Measurements from ENCODE around the gene KRTAP13-2.
A peak's percentile ranks its signal among the peaks of the same experiment; 100 is the strongest.

KRTAP13-2 gene, protein sequence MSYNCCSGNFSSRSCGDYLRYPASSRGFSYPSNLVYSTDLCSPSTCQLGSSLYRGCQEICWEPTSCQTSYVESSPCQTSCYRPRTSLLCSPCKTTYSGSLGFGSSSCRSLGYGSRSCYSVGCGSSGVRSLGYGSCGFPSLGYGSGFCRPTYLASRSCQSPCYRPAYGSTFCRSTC

GRCh38 chr21:30372139-30372770 lies at the start of gene KRTAP13-2:
KRTAP13-2 (minus strand) TSS chr21:30372271; CDS start chr21:30372213, 58 bp downstream.
- DNase-seq (ENCODE audit: low spot score) = no peak

GRCh38 chr21:30415993-30416392 lies 43.9 kb upstream of the KRTAP13-2 start:
- no peak for DNase-seq (ENCODE audit: low spot score)

GRCh38 chr21:30408782-30409494 lies 36.9 kb upstream of the KRTAP13-2 start:
- DNase-seq (ENCODE audit: low spot score) = peak; percentile 3

GRCh38 chr21:30395731-30396130 lies 23.7 kb upstream of the KRTAP13-2 start, which contains the start of gene KRTAP13-1:
KRTAP13-1 (plus strand) TSS chr21:30396031; CDS start chr21:30396087, 56 bp downstream.
- DNase-seq (ENCODE audit: low spot score) = no peak

DNA sequence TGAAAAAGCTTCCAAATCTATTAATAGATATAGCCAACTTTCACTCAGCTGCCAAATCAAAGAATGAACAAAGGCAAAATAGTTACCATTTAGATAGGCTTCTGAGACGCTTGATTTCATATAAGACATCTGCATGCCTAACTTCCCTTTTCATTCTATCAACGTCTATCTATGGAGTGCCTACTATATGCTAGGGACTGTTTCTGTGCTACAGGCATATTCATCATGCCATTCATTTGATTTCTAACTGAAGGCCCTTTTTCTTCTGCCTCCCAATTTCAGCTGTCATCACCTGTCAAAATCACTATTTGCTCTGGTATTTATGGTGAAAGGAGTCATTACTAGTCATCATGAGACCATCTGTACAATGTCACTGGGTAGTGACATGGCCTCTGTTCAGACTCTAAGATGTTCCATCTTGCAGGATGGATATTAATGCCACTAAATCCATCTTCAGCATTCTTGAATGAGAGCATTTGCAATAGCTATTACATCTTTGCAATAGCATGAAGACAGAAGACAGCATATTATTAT lies 19.5 kb upstream of the KRTAP13-2 start:
- DNase-seq (ENCODE audit: low spot score) = no peak

- DNase-seq (ENCODE audit: low spot score) = no peak
These were observed 10.1 kb upstream of the KRTAP13-2 start for GRCh38 chr21:30382201-30382600.

DNA sequence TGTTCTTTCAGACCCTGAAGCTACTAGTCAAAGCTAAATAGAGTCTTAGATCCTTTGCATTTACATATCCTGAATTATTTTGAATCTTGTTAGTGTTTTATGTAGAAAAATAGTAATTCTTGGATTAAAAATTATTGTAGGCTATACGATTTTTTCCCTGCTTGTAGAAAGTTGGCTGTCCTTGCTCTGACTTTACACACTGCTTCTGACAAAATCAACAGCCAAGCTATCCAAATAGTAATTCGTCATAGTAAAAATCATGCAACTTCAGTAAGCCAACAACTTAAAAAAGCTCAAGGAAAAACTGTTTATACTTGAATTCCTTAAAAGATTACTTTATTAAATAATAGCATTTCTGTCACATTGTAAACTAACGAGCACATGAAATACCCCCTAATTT lies 16.2 kb downstream of the KRTAP13-2 start:
- no peak for DNase-seq (ENCODE audit: low spot score)

- DNase-seq (ENCODE audit: low spot score) = no peak
These were observed 17.6 kb downstream of the KRTAP13-2 start for GRCh38 chr21:30354308-30355005.

DNA sequence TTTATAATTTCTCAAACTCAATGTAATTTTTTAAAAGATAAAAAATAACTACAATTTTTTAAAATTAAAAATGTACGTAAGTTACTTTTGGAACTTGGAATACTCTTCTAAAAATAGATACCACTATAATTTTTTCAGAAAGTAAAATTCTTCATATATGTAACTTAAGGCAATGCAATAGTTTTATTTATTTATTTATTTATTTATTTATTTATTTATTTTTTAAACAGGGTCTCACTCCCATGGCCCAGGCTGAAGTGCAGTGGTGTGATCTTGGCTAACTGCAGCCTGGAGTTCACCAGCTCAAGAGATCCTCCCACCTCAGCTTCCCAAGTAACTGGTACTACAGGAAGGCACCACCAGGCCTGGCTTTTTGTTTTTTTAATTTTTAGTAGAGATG lies 20.5 kb downstream of the KRTAP13-2 start:
- no peak for DNase-seq (ENCODE audit: low spot score)

- no peak for DNase-seq (ENCODE audit: low spot score)
These were observed 22.5 kb downstream of the KRTAP13-2 start for GRCh38 chr21:30349572-30349971.

DNA sequence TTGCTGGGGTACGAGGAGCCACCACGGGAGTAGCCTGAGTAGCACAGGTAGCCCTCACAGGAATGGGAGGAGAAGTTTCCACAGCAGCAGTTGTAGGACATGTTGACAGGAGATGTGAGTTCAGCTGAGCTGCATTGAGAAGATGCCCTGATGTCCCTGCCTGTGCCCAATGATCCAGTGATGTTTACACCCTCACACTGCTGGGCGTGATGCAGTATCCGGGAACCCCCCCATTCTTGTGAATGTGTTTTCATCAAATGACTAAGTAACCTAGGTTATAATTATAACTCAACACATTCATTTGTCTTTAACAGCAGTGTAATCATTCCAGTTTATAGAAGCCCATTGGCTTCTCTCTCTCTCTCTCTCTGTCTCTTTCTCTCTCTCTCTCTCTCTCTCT lies 23.6 kb downstream of the KRTAP13-2 start, which contains the start of gene KRTAP23-1:
KRTAP23-1 (minus strand) TSS at position 101 of the 400 bp plus-strand sequence; CDS start at position 101, 0 bp downstream.
- DNase-seq (ENCODE audit: low spot score) = no peak

- no peak for DNase-seq (ENCODE audit: low spot score)
These were observed 27.1 kb downstream of the KRTAP13-2 start for GRCh38 chr21:30345014-30345413.

DNA sequence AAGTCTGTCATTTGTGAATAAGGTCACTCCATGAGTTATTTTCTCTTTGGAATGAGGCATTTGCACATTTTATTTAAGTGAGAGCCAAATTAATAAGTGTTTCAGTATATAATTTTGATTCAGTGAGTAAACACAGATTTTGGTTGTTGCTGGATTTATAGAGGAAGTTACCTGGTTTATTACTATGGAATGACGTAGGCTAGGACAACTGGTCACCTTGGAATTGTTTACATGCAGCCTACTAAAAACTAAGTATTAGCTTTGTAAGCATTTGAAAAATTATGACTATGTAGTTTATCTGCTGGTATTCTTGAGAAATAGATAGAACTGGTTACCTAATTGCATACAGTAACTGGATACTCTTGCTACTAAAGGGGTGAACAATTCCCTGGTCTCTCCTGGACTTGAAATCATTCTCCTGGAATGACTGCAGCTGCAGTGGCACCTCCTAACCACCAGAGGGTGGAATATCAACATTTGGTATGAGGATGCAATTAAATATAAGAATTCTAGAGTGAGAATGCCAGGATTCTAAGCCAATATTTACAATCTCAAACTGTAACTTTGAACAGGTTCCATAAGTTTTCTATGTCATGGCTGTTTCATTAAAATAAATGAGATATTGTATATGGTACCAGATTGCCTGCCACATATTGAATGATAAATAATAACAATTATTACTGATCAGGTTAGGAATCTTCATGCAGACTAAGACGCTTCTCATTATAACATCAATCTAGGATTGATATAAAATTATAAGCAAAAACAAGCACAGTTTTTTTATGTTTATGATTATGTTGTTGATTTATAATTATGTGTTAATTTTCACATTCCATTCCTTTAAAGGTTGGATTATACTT lies 31.1 kb downstream of the KRTAP13-2 start:
- peak; percentile 23 for DNase-seq (ENCODE audit: low spot score)

DNA sequence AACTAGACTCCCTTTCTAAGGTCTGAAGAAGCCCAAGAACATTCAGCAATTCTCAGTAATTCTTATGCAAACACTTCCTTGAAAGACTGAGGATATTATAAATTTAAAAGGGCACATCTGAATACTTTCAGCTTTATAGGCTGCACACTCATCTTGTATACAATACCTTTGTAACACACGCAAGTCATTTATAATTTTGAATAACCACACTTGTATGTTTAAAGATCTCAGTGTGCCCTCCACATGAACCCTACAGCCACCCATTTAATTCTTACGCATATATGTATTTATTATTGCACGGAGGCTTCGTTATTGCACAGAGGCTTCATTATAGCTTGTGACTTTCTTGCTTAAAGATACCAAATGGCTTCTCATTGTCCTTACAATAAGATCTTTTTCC lies 33.4 kb downstream of the KRTAP13-2 start:
- DNase-seq (ENCODE audit: low spot score) = no peak

- DNase-seq (ENCODE audit: low spot score) = no peak
These were observed 34.3 kb downstream of the KRTAP13-2 start for GRCh38 chr21:30337772-30338171.

DNA sequence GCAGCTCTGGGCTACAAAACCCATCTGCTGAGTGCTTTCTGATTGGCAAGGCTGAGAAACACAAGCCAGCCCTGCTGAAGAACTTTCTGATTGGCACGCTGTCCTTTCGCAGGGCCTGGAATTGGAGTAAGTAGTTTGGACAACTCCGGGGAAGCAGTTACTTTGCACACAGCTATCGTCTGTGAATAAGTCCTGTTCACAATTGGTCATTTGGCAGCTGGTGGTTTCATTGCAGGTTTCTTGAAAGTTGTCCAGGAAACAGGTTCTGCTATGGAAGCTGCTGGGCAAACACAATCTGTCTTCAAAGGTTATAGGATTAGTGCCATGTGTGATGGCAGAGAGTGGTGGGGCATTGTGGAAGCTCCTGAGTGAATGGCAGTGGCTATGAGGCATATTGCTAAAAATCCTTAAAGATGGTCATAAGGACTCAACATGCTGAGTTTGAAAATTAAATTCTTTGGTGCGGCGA lies 34.8 kb downstream of the KRTAP13-2 start, which contains the start of gene KRTAP27-1:
KRTAP27-1 (minus strand) TSS at position 419 of the 469 bp plus-strand sequence; CDS start at position 393, 26 bp downstream.
- no peak for DNase-seq (ENCODE audit: low spot score)

- DNase-seq (ENCODE audit: low spot score) = no peak
These were observed 35.5 kb downstream of the KRTAP13-2 start for GRCh38 chr21:30336596-30336995.

- DNase-seq (ENCODE audit: low spot score) = no peak
These were observed 38.3 kb downstream of the KRTAP13-2 start for GRCh38 chr21:30333736-30334135.

- no peak for DNase-seq (ENCODE audit: low spot score)
These were observed 39.4 kb downstream of the KRTAP13-2 start for GRCh38 chr21:30332681-30333080.

GRCh38 chr21:30329203-30329875 lies 42.7 kb downstream of the KRTAP13-2 start:
- DNase-seq (ENCODE audit: low spot score) = no peak
